HepG2 (cell line): Measurements from ENCODE around the gene ATRAID. TPM values are rescaled to one million over a fixed set of nuclear protein-coding genes. Genes with fewer than 3 reads are reported as not detected.
A peak's percentile ranks its signal among the peaks of the same experiment; 100 is the strongest.

Experiments used
- AFF4 ChIP-seq: sonication (generic); formaldehyde crosslinking; IDR thresholded peaks from 2 replicates; pipeline ENCODE4 v1.4.0; 2020; ENCODE audit warnings: missing genetic modification reagents
- CREBL2 ChIP-seq: sonication (generic); formaldehyde crosslinking; IDR thresholded peaks from 2 replicates; pipeline ENCODE4 v1.8.1; 2023; ENCODE audit warnings: missing genetic modification reagents, mild to moderate bottlenecking, borderline replicate concordance
- ELF4 ChIP-seq: sonication (generic); formaldehyde crosslinking; IDR thresholded peaks from 2 replicates; pipeline ENCODE4 v1.5.0; 2020; ENCODE audit warnings: missing genetic modification reagents, mild to moderate bottlenecking, moderate library complexity, borderline replicate concordance
- EZH2 ChIP-seq: conservative IDR thresholded peaks from 2 replicates; pipeline ENCODE4 v1.6.1; 2012; ENCODE audit warnings: mild to moderate bottlenecking, low read depth, low read length, moderate library complexity
- GATAD1 ChIP-seq: IDR thresholded peaks from 2 replicates; pipeline ENCODE4 v1.6.1; 2016; ENCODE audit warnings: missing genetic modification reagents, missing compliant biosample characterization
- HIC2 ChIP-seq: sonication (generic); formaldehyde crosslinking; IDR thresholded peaks from 2 replicates; pipeline ENCODE4 v1.9.0; 2022; ENCODE audit warnings: low read depth, missing genetic modification reagents
- IRF1 ChIP-seq: sonication (generic); formaldehyde crosslinking; IDR thresholded peaks from 2 replicates; pipeline ENCODE4 v1.4.0; 2020; ENCODE audit warnings: low read depth, mild to moderate bottlenecking, missing genetic modification reagents
- ISL2 ChIP-seq: sonication (generic); formaldehyde crosslinking; IDR thresholded peaks from 2 replicates; pipeline ENCODE4 v1.5.0; 2020; ENCODE audit warnings: missing genetic modification reagents
- KLF16 ChIP-seq, 2 experiments: sonication (generic) in 1 of 2; formaldehyde crosslinking in 1 of 2; IDR thresholded peaks; 2 replicates each; pipeline versions ENCODE4 v1.6.1 to v1.8.0; 2016 to 2023; ENCODE audit warnings: missing genetic modification reagents in 2 of 2, missing compliant biosample characterization in 1 of 2
- KMT2A ChIP-seq: sonication (generic); formaldehyde crosslinking; IDR thresholded peaks from 2 replicates; pipeline ENCODE4 v1.4.0; 2020; ENCODE audit warnings: missing genetic modification reagents
- MAFK ChIP-seq, 2 experiments: IDR thresholded peaks in 1 of 2; conservative IDR thresholded peaks in 1 of 2; 2 replicates each; pipeline ENCODE4 v1.6.1; 2011; ENCODE audit warnings: improper control_type of control experiment in 2 of 2, low read length in 2 of 2
- MIER2 ChIP-seq: IDR thresholded peaks from 2 replicates; pipeline ENCODE4 v1.6.1; 2016; ENCODE audit warnings: missing biosample characterization, missing genetic modification reagents
- NCOA5 ChIP-seq: sonication (generic); formaldehyde crosslinking; IDR thresholded peaks from 2 replicates; pipeline ENCODE4 v1.4.0; 2020; ENCODE audit warnings: missing genetic modification reagents
- PHB2 ChIP-seq: fragments of 450-650 bp; IDR thresholded peaks from 2 replicates; pipeline ENCODE4 v1.6.1; 2018; ENCODE audit not compliant: partially characterized antibody
- POGZ ChIP-seq: sonication (generic); formaldehyde crosslinking; IDR thresholded peaks from 2 replicates; pipeline ENCODE4 v1.4.0; 2020; ENCODE audit warnings: mild to moderate bottlenecking, missing genetic modification reagents
- SIX4 ChIP-seq: sonication (generic); formaldehyde crosslinking; IDR thresholded peaks from 2 replicates; pipeline ENCODE4 v1.4.0; 2020; ENCODE audit warnings: missing genetic modification reagents
- ZNF180 ChIP-seq: sonication (generic); formaldehyde crosslinking; IDR thresholded peaks from 2 replicates; pipeline ENCODE4 v1.4.0; 2020; ENCODE audit warnings: low read depth, missing genetic modification reagents, borderline replicate concordance
- ZNF460 ChIP-seq: sonication (generic); formaldehyde crosslinking; IDR thresholded peaks from 2 replicates; pipeline ENCODE4 v1.5.1; 2020; ENCODE audit warnings: missing genetic modification reagents, mild to moderate bottlenecking, borderline replicate concordance
- ZNF576 ChIP-seq: sonication (generic); formaldehyde crosslinking; IDR thresholded peaks from 2 replicates; pipeline ENCODE4 v1.4.0; 2020; ENCODE audit warnings: mild to moderate bottlenecking, missing genetic modification reagents
- ZNF605 ChIP-seq: sonication (generic); formaldehyde crosslinking; IDR thresholded peaks from 2 replicates; pipeline ENCODE4 v1.8.0; 2022; ENCODE audit warnings: mild to moderate bottlenecking, missing genetic modification reagents
- ZNF672 ChIP-seq: sonication (generic); formaldehyde crosslinking; IDR thresholded peaks from 2 replicates; pipeline ENCODE4 v1.8.1; 2022; ENCODE audit warnings: missing genetic modification reagents
- polyA plus RNA-seq, 8 experiments: library from polyadenylated mRNA; depleted of rRNA in 3 of 8; stranded (reverse) in 7 of 8; unstranded in 1 of 8; fragments of >200 nt; fragmentation: Illumina TruSeq in 4 of 8; extraction: Trizol in 4 of 8; gene quantifications; 2 replicates each; pipeline versions ENCODE4 v1.2.1 to v1.2.3, GENCODE V29; 2011 to 2016; ENCODE audit warnings: low read depth in 4 of 8, missing spikeins in 1 of 8, mixed read lengths in 1 of 8; ENCODE audit not compliant: insufficient read depth in 1 of 8
- total RNA-seq, 5 experiments: library from RNA; depleted of rRNA; stranded (reverse); fragments of >200 nt; fragmentation: Illumina TruSeq; extraction: Trizol; gene quantifications; 2 replicates each; pipeline ENCODE4 v1.2.3, GENCODE V29; 2016; ENCODE audit warnings: low read depth in 1 of 5

Gene ATRAID
- total and polyA plus RNA-seq, 2 of the 13 experiments (the other 11 are each of a cell fraction or from before 2014, with no cell fraction given), result 207 to 382 TPM

GRCh38 chr2:27177441-27178351, 34.1 kb upstream of the ATRAID start (continued):
- TF ChIP-seq ZNF576 (CRISPR knock-in tag) (no peak), NCOA5 (no peak), IRF1 (CRISPR knock-in tag) (peak; percentile 63; the same call in 1 of the 2 replicates), POGZ (CRISPR knock-in tag) (peak; percentile 87), MAFK (conservative IDR thresholded peaks at IDR 0.05 in 1 of 2, IDR thresholded peaks at IDR 0.05 in 1 of 2; ENCODE audit: low read length in 2 of 2) (peak in 1 of 2 experiments; percentile 35; a peak in 3 of 4 replicates), KLF16 (CRISPR knock-in tag; IDR thresholded peaks at IDR 0.05) (peak in 1 of 2 experiments; percentile 90; a peak in 2 of 4 replicates), ISL2 (peak; percentile 98), MIER2 (no peak), ZNF605 (CRISPR knock-in tag) (peak; percentile 85), ZNF672 (0 out of 2 replicates have a peak, but pooled peaks have one; percentile 77), AFF4 (CRISPR knock-in tag) (0 out of 2 replicates have a peak, but pooled peaks have one; percentile 50), EZH2 (no peak), PHB2 (no peak), HIC2 (CRISPR knock-in tag) (no peak), CREBL2 (CRISPR knock-in tag) (no peak), ELF4 (no peak; the same call in 1 of the 2 replicates), ZNF180 (no peak), ZNF460 (CRISPR knock-in tag) (peak; percentile 97), KMT2A (CRISPR knock-in tag) (peak; percentile 21; the same call in 1 of the 2 replicates), SIX4 (CRISPR knock-in tag) (0 out of 2 replicates have a peak, but pooled peaks have one; percentile 75), GATAD1 (peak; percentile 51)
